IPS-15b (cell line): ENCODE measurements around the gene LRRC37A.
"Not testable (repeated sequence)": the region's sequence is repeated elsewhere in the genome, so short reads cannot be mapped to it uniquely, and the experiment has no call there.

ENCODE experiments used
- H3K27me3 ChIP-seq: one replicate; pipeline ENCODE4 v1.6.1; 2013; ENCODE audit warnings: low read length; ENCODE audit not compliant: control insufficient read depth, insufficient read depth
- H3K36me3 ChIP-seq: one replicate; pipeline ENCODE4 v1.6.1; 2013; ENCODE audit warnings: low read length; ENCODE audit not compliant: control insufficient read depth, insufficient read depth
- H3K4me1 ChIP-seq: one replicate; pipeline ENCODE4 v1.6.1; 2013; ENCODE audit warnings: mild to moderate bottlenecking, low read length; ENCODE audit not compliant: control insufficient read depth, insufficient read depth
- H3K4me3 ChIP-seq: one replicate; pipeline ENCODE4 v1.5.1; 2013; ENCODE audit warnings: low read depth, low read length
- H3K9ac ChIP-seq: one replicate; pipeline ENCODE4 v1.6.1; 2013; ENCODE audit warnings: low read depth, mild to moderate bottlenecking, low read length
- H3K9me3 ChIP-seq: one replicate; pipeline ENCODE4 v1.6.1; 2013; ENCODE audit warnings: mild to moderate bottlenecking, low read length; ENCODE audit not compliant: control insufficient read depth, insufficient read depth

The LRRC37A gene

GRCh38 chr17:46341220-46341619 lies 46.3 kb downstream of the LRRC37A start:
- not testable (repeated sequence) for H3K9ac ChIP-seq, H3K4me3 ChIP-seq, H3K27me3 ChIP-seq, H3K36me3 ChIP-seq, H3K4me1 ChIP-seq, H3K9me3 ChIP-seq

GRCh38 chr17:46342131-46342530 lies 47.2 kb downstream of the LRRC37A start:
- H3K9me3 ChIP-seq, H3K4me3 ChIP-seq, H3K4me1 ChIP-seq, H3K9ac ChIP-seq, H3K36me3 ChIP-seq, H3K27me3 ChIP-seq: not testable (repeated sequence)

DNA sequence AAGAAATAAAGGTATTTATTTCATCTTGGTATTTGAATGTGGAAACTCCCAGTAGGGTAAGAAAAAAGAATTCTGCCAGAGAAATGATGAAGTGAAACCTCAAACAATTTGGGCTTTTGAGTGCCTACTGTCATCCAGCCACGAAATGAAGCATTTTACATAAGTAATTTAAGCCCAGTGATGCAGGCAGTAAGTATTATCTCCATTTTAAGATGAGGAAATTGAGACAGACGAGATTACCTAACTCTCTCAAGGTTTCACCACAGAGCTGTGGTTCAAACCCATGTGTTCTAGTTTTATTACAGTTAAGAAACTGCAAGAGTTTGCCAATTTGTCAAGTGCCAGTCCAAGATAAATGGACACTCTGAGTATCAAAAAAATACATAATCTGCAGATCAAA lies 53.4 kb downstream of the LRRC37A start:
- not testable (repeated sequence) for H3K4me3 ChIP-seq, H3K4me1 ChIP-seq, H3K9ac ChIP-seq, H3K9me3 ChIP-seq, H3K36me3 ChIP-seq, H3K27me3 ChIP-seq

- H3K9me3 ChIP-seq, H3K4me1 ChIP-seq, H3K36me3 ChIP-seq, H3K9ac ChIP-seq, H3K4me3 ChIP-seq, H3K27me3 ChIP-seq: not testable (repeated sequence)
Measured at GRCh38 chr17:46349060-46349459, 54.1 kb downstream of the LRRC37A start.

GRCh38 chr17:46353856-46354255 lies 58.9 kb downstream of the LRRC37A start:
- H3K36me3 ChIP-seq, H3K27me3 ChIP-seq, H3K9ac ChIP-seq, H3K4me3 ChIP-seq, H3K9me3 ChIP-seq, H3K4me1 ChIP-seq: not testable (repeated sequence)

DNA sequence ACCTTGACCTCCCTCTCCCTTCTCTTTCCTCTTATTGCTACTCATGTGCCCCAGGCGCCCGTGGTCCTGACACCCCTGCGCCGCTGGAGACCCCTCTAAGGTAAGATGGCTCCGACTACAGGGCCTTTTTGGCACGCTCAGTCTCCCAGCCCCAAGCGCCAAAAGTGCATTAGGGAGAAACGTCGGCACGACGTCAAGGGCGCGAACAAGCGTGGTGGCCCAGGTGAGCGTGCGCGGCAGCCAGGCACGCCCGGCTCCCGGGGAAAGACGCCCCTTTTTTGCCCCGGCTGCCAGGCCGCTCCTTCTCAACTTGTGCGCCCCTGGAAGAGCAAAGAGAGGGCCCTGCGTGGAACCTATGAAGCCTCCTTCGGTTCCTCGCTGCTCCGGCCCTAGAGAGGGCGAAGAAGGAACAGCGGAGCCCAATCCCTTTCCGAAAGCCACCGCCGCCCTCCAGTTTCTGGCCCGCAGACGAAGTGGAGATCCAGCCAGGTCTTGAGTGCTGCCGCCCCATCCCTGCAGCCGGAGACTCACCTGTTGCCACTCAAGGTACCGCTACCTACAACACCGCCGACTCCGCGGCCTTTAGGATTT lies 66.3 kb downstream of the LRRC37A start:
- H3K4me3 ChIP-seq, H3K27me3 ChIP-seq, H3K36me3 ChIP-seq: not testable (repeated sequence)

DNA sequence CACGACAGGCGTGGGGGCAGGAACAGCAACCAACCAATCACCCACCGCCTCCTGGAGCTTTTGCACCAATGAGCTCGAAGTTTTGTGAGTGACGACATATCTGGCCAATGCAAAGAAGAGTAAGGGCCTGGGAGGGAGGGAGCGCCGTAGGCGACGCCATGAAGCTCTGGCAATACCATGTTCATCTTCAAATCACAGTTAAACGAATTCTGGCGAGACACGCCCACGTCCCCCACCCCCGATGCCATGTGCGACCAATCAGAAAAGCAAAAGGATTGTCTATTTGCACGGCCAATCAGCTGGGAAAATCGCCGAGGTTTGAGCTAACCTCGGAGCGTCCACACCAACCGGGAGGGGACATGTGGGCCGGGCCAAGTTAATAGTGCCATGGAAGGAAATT lies 66.8 kb downstream of the LRRC37A start, which contains the start of gene ARL17B:
Gene ARL17B (minus strand): TSS at position 12 of the 400 bp plus-strand sequence. CDS start 3,369 bp downstream, outside the sequence.
- H3K9ac ChIP-seq, H3K27me3 ChIP-seq, H3K36me3 ChIP-seq, H3K4me3 ChIP-seq, H3K4me1 ChIP-seq, H3K9me3 ChIP-seq: not testable (repeated sequence)

More for the DNA sequence above, 66.3 kb downstream of the LRRC37A start:
- H3K4me1 ChIP-seq, H3K9me3 ChIP-seq, H3K9ac ChIP-seq: not testable (repeated sequence)

DNA sequence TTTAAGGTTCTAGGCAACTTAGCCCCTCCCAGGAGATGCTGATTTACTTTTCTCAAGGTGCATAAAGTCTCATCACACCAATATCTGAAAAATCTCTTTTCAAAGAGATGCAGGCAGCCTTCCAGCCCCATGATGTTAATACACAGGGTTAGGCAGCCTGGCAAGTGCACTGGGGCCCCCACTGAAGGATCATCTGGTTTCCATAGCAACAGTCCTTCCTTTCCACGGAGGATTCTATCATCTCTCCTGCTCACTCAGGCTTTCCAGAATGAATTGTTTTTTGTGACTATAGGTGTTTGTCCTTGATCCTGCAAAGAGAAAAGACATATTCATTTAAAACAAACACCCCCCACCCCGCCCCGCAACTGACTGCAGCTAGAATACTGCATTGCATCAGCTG lies 72.6 kb downstream of the LRRC37A start:
- H3K4me3 ChIP-seq, H3K36me3 ChIP-seq, H3K4me1 ChIP-seq, H3K27me3 ChIP-seq, H3K9ac ChIP-seq, H3K9me3 ChIP-seq: not testable (repeated sequence)

- H3K27me3 ChIP-seq, H3K4me1 ChIP-seq, H3K36me3 ChIP-seq, H3K9ac ChIP-seq, H3K4me3 ChIP-seq, H3K9me3 ChIP-seq: not testable (repeated sequence)
Measured at GRCh38 chr17:46372236-46373229, 77.6 kb downstream of the LRRC37A start.

GRCh38 chr17:46373418-46373817 lies 78.5 kb downstream of the LRRC37A start:
- not testable (repeated sequence) for H3K4me1 ChIP-seq, H3K9me3 ChIP-seq, H3K36me3 ChIP-seq, H3K9ac ChIP-seq, H3K27me3 ChIP-seq, H3K4me3 ChIP-seq

DNA sequence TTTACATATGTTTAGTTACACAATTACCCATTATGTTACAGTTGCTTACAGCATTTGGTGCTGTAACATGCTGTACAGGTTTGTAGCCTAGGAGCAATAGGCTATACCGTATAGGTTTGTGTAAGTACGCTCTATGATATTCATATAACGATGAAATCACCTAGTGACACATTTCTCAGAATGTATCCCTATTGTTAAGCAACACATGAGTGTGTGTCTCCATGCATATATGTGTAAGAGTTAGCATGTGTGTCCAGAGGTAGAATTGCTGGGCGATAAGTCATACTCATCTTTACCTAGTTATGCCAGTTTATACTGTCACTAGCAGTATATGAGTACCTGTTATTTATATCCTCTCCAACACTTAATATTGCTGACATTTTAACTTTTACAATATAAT lies 88.2 kb downstream of the LRRC37A start:
- not testable (repeated sequence) for H3K9ac ChIP-seq, H3K36me3 ChIP-seq, H3K27me3 ChIP-seq, H3K4me1 ChIP-seq, H3K4me3 ChIP-seq, H3K9me3 ChIP-seq

GRCh38 chr17:46385491-46385890 lies 90.6 kb downstream of the LRRC37A start:
- H3K4me3 ChIP-seq, H3K36me3 ChIP-seq, H3K27me3 ChIP-seq, H3K9me3 ChIP-seq, H3K9ac ChIP-seq, H3K4me1 ChIP-seq: not testable (repeated sequence)
